Measurements from ENCODE around the gene XYLT2.
"Not testable (repeated sequence)": the region's sequence is repeated elsewhere in the genome, so short reads cannot be mapped to it uniquely, and the experiment has no call there.

Gene XYLT2

GRCh38 chr17:50322271-50322670 is 23.7 kb upstream of the XYLT2 start:
- DNase-seq: no peak

- no peak for DNase-seq
Observed at GRCh38 chr17:50323060-50323459, 22.9 kb upstream of the XYLT2 start.

GRCh38 chr17:50325906-50326305 is 20.0 kb upstream of the XYLT2 start:
- no peak for DNase-seq

- no peak for DNase-seq
Observed at GRCh38 chr17:50326831-50327364, 19.0 kb upstream of the XYLT2 start.

GRCh38 chr17:50328363-50329325 is 17.3 kb upstream of the XYLT2 start:
- DNase-seq: no peak

- DNase-seq: no peak
Observed at GRCh38 chr17:50329716-50330115, 16.2 kb upstream of the XYLT2 start.

GRCh38 chr17:50330151-50330775 is 15.7 kb upstream of the XYLT2 start:
- no peak for DNase-seq

- no peak for DNase-seq
Observed at GRCh38 chr17:50331085-50331791, 14.7 kb upstream of the XYLT2 start.

GRCh38 chr17:50332196-50332595 is 13.7 kb upstream of the XYLT2 start:
- DNase-seq: no peak

- DNase-seq: not testable (repeated sequence)
Observed at GRCh38 chr17:50333291-50334057, 12.5 kb upstream of the XYLT2 start.

GRCh38 chr17:50337956-50338355 is 8.0 kb upstream of the XYLT2 start:
- no peak for DNase-seq

- DNase-seq: no peak
Observed at GRCh38 chr17:50338645-50339044, 7.3 kb upstream of the XYLT2 start.

GRCh38 chr17:50339381-50339780 is 6.5 kb upstream of the XYLT2 start:
- no peak for DNase-seq

- DNase-seq: no peak
Observed at GRCh38 chr17:50344731-50345365, 1.1 kb upstream of the XYLT2 start.

GRCh38 chr17:50346313-50347116 is 589 bp downstream of the XYLT2 start:
- DNase-seq: no peak

GRCh38 chr17:50347117-50347893 is 1.4 kb downstream of the XYLT2 start:
- DNase-seq: no peak

GRCh38 chr17:50347894-50348291 is 2.0 kb downstream of the XYLT2 start:
- no peak for DNase-seq

- DNase-seq: no peak
Observed at GRCh38 chr17:50348522-50349242, 2.8 kb downstream of the XYLT2 start.

- DNase-seq: no peak
Observed at GRCh38 chr17:50349243-50349600, 3.3 kb downstream of the XYLT2 start.

- no peak for DNase-seq
Observed at GRCh38 chr17:50350733-50351132, 4.8 kb downstream of the XYLT2 start.
